ENCODE data around the gene ALOX15.
"Not testable (repeated sequence)": the region's sequence is repeated elsewhere in the genome, so short reads cannot be mapped to it uniquely, and the experiment has no call there.

ALOX15 gene

GRCh38 chr17:4641297-4642195, at the start of gene ALOX15:
Gene ALOX15, minus strand, starts transcription at chr17:4641678. Its CDS starts 27 bp downstream, at chr17:4641651.
- no peak for DNase-seq (ENCODE audit: low read depth)

DNA sequence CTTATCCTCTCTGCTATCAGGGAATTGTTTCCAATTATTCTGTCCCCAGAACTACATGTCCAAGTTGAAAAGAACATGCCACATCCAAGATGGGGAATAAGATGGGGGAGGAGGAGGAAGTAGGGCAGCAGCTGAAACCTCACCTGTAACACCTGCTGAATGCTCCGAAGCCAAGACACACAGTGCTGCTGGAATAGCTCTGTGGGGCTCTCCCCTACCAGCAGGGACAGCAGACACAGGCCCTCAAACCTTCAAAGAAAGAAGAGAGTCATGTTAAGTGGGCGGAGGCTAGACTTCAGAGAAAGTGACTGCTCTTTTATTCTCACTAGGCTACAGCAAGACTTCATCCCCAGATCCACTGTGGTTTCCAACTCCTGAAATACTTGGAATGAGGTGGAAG, 49.3 kb upstream of the ALOX15 start:
- DNase-seq (ENCODE audit: low read depth): no peak

DNA sequence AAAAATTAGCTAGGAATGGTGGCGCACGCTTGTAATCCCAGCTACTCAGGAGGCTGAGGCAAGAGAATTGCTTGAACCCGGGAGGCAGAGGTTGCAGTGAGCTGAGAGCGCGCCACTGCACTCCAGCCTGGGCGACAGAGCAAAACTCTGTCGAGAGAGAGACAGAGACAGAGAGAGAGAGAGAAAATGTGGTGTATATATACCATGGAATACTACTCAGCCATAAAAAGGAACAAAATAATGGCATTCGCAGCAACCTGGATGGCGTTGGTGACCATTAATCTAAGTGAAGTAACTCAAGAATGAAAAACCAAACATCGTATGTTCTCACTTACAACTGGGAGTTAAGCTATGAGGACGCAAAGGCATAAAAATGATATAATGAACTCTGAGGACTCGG, 48.4 kb upstream of the ALOX15 start:
- DNase-seq (ENCODE audit: low read depth): not testable (repeated sequence)

DNA sequence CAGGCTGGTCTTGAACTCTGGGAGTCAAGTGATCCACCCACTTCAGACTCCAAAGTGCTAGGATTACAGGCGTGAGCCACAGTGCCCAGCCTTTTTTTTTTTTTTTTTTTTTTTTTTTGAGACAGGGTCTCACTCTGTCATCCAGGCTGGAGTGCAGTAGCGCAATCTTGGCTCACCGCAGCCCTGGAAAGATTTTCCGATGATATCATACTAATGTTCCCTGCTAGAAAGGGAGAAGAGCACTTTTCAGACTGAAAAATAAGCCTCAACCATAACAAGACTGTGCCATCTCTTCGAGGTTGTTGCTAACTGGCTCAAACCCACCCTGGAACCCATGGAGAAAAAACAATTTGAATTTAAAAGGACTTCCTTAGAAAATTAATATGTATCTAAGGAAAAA, 42.3 kb upstream of the ALOX15 start:
- DNase-seq (ENCODE audit: low read depth): not testable (repeated sequence)

DNA sequence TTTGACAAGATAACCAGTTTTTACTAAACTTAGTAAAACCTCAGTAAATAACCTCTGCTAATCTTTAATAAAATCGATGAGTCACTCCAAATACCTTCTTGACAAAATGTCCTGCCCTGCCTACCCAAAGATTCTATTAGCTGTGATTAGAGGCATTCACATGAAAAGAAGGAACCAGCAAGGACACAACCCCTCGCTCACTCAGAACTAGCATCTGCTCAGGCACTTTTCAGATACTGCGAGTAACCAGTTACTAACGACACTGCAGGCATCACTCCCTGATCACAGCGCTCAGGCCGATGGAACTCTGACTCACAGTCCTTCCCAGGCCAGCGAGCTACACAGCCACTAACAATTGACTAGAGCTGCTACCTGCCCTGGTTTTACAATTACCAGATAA, 38.2 kb upstream of the ALOX15 start:
- DNase-seq (ENCODE audit: low read depth): peak; percentile 35

DNA sequence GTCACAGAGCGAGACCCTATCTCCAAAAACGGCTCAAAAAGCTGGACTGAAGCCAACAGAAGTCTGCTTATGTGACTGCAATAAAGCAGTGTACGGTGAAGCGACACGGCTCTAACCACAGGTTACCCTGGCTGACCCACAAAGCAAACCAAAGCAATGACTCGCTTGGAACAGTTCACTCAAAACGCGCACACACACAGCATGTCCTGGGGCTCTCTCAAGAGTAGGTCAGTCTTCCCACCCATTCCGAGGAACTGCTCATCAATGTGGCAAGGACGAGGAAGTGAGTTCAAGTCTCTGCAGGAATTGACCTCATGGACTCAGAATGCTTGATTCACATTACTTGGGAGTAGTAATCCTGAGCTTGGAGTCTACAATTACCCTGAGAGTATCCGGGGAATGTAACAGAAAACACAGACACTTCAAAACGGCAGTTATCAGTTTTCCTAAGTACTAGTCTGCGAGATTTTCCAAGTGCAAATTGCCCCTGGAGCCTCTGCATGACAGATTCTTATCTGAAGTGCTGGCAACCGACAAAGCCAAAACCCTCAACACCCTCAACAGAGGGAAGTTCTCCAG, 37.1 kb upstream of the ALOX15 start:
- peak; percentile 96 for DNase-seq (ENCODE audit: low read depth)

DNA sequence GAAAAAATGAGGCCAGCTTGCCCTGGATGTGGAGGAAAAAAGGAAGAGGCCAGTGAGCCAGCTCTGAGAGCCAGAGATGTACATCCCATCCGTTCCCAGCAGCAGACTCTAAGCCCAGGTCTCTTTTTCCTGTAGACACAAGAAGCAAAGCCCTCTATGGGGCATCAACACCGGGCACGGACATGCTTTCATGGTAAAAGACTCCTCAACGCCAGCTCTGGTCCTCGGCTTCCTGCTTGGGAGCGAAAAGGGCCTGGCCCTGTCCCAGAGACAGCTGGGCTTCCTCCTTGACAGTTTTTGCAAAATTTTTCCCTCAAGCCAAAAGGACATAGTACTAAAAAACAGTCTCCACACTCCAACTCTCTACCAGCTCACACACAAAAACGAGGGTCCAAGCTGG, 35.3 kb upstream of the ALOX15 start:
- no peak for DNase-seq (ENCODE audit: low read depth)

GRCh38 chr17:4675791-4676190, 34.3 kb upstream of the ALOX15 start:
- no peak for DNase-seq (ENCODE audit: low read depth)

DNA sequence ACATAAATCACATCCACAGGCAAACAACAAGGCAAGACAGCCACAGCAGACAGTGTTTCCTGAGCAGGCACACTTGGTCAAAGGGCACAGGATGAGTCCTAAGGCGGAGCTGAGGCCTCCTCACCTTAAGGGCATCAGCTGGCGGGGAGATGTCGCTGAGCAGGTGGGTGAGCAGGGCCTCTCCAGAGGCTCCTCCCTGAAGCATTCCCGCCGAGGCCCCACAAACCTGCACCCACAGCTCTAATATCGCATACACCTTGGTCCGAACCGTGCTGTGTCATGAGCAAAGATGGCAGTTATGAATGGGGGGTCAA, 33.2 kb upstream of the ALOX15 start:
- no peak for DNase-seq (ENCODE audit: low read depth)

DNA sequence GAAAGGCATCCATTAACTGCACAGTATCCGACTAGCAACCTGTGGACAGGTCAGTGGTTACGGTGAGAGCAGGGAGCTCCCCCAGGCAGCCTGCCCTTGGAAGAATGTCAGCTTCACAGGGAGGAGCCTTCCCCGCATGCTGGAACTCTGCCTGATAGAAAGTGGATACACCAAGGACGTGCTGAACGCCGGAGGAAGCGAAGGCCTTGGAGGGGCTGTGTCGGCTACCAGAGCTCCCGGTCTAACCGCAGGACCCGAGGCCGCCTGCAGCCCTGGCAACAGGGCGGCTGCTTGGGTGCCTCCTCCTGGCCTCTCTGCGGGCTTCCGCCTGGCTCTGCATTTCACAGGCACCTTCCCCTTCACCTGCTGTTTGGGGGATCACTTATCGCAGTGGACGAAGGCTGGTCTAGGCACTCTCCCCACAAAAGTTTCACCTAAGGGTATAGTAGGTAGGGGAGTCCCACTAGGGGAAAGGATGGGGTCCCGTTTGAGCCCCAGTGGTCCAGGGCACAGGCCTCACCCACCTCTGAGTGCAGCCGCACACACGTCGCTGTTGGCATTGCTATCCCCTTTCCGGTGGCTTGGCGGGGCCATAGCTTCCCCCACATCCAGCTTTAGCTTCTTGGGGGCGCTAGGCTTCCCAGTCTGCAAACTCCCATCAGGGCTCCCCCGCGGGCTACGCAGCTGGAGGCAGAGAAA, 32.7 kb upstream of the ALOX15 start:
- no peak for DNase-seq (ENCODE audit: low read depth)

- DNase-seq (ENCODE audit: low read depth): no peak
These were observed 31.7 kb upstream of the ALOX15 start for GRCh38 chr17:4673169-4673568.

DNA sequence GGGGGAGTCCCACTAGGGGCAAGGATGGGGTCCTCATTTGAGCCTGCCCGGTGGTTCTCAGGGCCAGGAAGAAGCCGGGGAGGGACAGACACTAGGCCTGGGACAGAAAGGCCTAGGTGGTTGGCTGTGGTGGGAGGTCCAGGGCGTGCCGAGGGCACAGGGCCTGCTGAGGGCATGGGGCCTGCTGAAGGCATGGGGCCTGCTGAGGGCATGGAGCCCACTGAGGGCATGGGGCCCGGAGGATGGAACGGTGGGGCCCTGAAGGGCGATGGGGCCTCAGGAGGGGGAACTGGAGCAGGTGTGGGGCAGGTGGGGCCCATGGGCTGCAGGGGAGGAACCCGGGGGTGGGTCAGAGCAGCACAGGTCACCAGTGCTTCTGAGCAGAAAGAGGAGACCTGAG, 31.3 kb upstream of the ALOX15 start:
- no peak for DNase-seq (ENCODE audit: low read depth)

- DNase-seq (ENCODE audit: low read depth): no peak
These were observed 30.7 kb upstream of the ALOX15 start for GRCh38 chr17:4672055-4672630.

- DNase-seq (ENCODE audit: low read depth): no peak
These were observed 25.7 kb upstream of the ALOX15 start for GRCh38 chr17:4667166-4667565.

GRCh38 chr17:4666296-4666695, 24.8 kb upstream of the ALOX15 start:
- DNase-seq (ENCODE audit: low read depth): no peak

- DNase-seq (ENCODE audit: low read depth): no peak
These were observed 23.5 kb upstream of the ALOX15 start for GRCh38 chr17:4665027-4665426.

DNA sequence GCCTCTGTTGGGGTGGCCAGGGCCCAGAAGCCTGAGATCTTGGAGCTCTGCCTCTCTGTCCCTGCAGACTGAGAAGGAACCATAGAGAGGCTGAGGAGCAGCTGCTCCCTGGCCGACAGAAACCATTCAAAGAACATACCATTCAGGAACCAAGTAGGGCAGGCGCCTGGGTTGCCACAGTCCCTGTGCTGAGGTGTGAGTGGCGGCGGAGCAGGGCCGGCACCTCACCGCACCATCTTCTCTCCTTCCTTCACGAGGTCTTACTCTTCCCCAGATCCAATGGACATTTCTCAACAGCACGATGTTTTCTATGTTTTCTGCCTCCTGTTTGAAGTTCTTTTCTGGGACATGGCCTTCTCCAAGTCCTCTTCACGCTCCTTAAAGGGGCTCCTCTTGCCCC, 22.8 kb upstream of the ALOX15 start:
- no peak for DNase-seq (ENCODE audit: low read depth)

DNA sequence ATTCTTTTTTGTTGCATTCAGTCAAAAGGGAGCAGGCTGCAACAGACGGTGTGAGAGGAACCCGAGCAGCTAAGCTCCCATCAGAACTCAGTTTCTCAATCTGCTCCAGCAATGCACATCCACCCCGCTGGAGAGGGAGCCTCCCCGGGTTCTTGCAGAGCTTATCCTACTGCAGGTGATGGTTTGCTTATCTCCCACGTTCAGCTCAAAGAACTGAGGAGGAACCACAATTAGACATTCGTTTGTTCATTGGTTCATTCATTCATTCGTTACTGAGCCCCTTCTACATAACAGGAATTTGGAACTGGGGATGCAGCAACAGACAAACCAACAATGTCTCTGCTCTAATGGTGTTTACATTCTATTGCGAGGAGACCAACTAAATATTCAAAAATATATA, 22.2 kb upstream of the ALOX15 start:
- no peak for DNase-seq (ENCODE audit: low read depth)

- DNase-seq (ENCODE audit: low read depth): peak; percentile 71
These were observed 17.2 kb upstream of the ALOX15 start for GRCh38 chr17:4658478-4659305.

DNA sequence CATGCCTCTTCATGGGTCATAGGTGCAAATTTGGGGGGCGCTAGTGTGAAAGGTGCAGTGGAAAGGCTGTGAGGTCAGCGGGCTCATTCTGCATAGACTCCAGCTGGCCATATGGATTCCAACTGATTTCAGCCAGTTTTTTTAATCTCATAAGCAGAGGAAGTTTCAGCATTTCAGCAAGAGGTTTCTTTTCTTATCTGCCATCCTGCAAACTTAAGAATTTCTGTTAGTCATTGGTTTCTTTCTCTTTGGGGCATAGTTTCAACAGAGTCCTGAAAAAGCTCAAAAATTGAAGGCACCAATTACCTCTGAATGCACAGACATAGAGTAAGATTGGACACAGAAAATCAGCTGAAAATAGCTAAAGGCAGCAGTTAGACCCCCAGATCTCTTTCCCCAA, 16.2 kb upstream of the ALOX15 start:
- DNase-seq (ENCODE audit: low read depth): no peak

GRCh38 chr17:4655933-4656332, 14.5 kb upstream of the ALOX15 start:
- not testable (repeated sequence) for DNase-seq (ENCODE audit: low read depth)

GRCh38 chr17:4652997-4653396, 11.5 kb upstream of the ALOX15 start:
- DNase-seq (ENCODE audit: low read depth): no peak
